SK-N-SH treated with all-trans-retinoic acid at 6 μM for 48 hours (cell line): Measurements from ENCODE around the gene CDH16.
"Not testable (repeated sequence)": the region's sequence is repeated elsewhere in the genome, so short reads cannot be mapped to it uniquely, and the experiment has no call there.

Source experiments
- ARNTL ChIP-seq: fragments of 450-650 bp; formaldehyde crosslinking; IDR thresholded peaks from 2 replicates; pipeline ENCODE4 v1.5.0; 2020; ENCODE audit warnings: low read depth, mild to moderate bottlenecking, moderate library complexity, borderline replicate concordance
- CSDC2 ChIP-seq: fragments of 250-450 bp; sonication (Bioruptor Pico); IDR thresholded peaks from 2 replicates; pipeline ENCODE4 v1.5.0; 2020; ENCODE audit warnings: mild to moderate bottlenecking, moderate library complexity
- RARB ChIP-seq: fragments of 250-450 bp; sonication (Bioruptor Pico); IDR thresholded peaks from 2 replicates; pipeline ENCODE4 v1.8.0; 2021; ENCODE audit warnings: mild to moderate bottlenecking, moderate library complexity
- SNAI2 ChIP-seq: fragments of 250-450 bp; sonication (Bioruptor Pico); IDR thresholded peaks from 2 replicates; pipeline ENCODE4 v1.5.0; 2020; ENCODE audit warnings: mild to moderate bottlenecking, moderate library complexity
- TCF4 ChIP-seq: fragments of 250-450 bp; sonication (Bioruptor Pico); IDR thresholded peaks from 2 replicates; pipeline ENCODE4 v1.8.0; 2021; ENCODE audit warnings: mild to moderate bottlenecking, moderate library complexity, borderline replicate concordance
- TOX ChIP-seq: fragments of 250-450 bp; sonication (Bioruptor Pico); IDR thresholded peaks from 2 replicates; pipeline ENCODE4 v1.8.0; 2021; ENCODE audit warnings: mild to moderate bottlenecking, moderate library complexity, borderline replicate concordance
- ZC3H10 ChIP-seq: fragments of 250-450 bp; sonication (Bioruptor Pico); IDR thresholded peaks from 2 replicates; pipeline ENCODE4 v1.5.1; 2021; ENCODE audit warnings: mild to moderate bottlenecking, moderate library complexity
- ZFP3 ChIP-seq: fragments of 250-450 bp; sonication (Bioruptor Pico); IDR thresholded peaks from 2 replicates; pipeline ENCODE4 v1.5.0; 2020; ENCODE audit warnings: mild to moderate bottlenecking, moderate library complexity
- ZFP30 ChIP-seq: fragments of 450-650 bp; formaldehyde crosslinking; IDR thresholded peaks from 2 replicates; pipeline ENCODE4 v1.5.0; 2022; ENCODE audit warnings: mild to moderate bottlenecking, moderate library complexity
- ZNF565 ChIP-seq: fragments of 450-650 bp; formaldehyde crosslinking; conservative IDR thresholded peaks from 2 replicates; pipeline ENCODE4 v1.5.0; 2020; ENCODE audit warnings: low read depth, mild to moderate bottlenecking, moderate library complexity
- ZNF70 ChIP-seq: fragments of 450-650 bp; formaldehyde crosslinking; IDR thresholded peaks from 2 replicates; pipeline ENCODE4 v1.5.0; 2020; ENCODE audit warnings: mild to moderate bottlenecking, moderate library complexity
- TF ChIP-seq, protein P1 (sequence below): fragments of 250-450 bp; sonication (Bioruptor Pico); IDR thresholded peaks from 2 replicates; pipeline ENCODE4 v1.8.0; 2020; ENCODE audit warnings: mild to moderate bottlenecking, moderate library complexity, borderline replicate concordance
- TF ChIP-seq, protein P2 (sequence below): fragments of 250-450 bp; sonication (Bioruptor Pico); IDR thresholded peaks from 2 replicates; pipeline ENCODE4 v1.5.1; 2020; ENCODE audit warnings: low read depth, mild to moderate bottlenecking, moderate library complexity

DNA sequence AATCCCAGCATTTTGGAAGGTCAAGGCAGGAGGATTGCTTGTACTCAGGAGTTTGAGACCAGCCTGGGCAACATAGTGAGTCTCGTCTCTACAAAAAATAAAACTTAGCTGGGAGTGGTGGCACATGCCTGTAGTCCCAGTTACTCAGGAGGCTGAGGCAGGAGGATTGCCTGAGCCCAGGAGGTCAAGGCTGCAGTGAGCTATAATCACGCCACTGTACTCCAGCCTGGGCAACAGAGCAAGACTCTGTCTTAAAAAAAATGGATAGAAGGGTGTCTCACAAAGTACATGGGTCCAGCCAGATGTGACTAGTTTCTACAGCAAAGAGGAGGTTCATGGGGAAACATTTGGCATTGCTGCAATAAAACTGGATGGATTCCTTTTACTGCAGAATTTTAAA, 47.3 kb downstream of the CDH16 start:
- not testable (repeated sequence) for TF ChIP-seq CSDC2 (CRISPR knock-in tag); ZC3H10 (CRISPR knock-in tag); ZFP30; ARNTL (CRISPR knock-in tag); RARB (CRISPR knock-in tag); ZNF70; SNAI2; ZFP3 (CRISPR knock-in tag); TCF4 (CRISPR knock-in tag); ZNF565 (CRISPR knock-in tag); TOX (CRISPR knock-in tag)
- TF ChIP-seq, protein P1, sequence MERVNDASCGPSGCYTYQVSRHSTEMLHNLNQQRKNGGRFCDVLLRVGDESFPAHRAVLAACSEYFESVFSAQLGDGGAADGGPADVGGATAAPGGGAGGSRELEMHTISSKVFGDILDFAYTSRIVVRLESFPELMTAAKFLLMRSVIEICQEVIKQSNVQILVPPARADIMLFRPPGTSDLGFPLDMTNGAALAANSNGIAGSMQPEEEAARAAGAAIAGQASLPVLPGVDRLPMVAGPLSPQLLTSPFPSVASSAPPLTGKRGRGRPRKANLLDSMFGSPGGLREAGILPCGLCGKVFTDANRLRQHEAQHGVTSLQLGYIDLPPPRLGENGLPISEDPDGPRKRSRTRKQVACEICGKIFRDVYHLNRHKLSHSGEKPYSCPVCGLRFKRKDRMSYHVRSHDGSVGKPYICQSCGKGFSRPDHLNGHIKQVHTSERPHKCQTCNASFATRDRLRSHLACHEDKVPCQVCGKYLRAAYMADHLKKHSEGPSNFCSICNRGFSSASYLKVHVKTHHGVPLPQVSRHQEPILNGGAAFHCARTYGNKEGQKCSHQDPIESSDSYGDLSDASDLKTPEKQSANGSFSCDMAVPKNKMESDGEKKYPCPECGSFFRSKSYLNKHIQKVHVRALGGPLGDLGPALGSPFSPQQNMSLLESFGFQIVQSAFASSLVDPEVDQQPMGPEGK (CRISPR knock-in tag) = not testable (repeated sequence)
- TF ChIP-seq, protein P2, sequence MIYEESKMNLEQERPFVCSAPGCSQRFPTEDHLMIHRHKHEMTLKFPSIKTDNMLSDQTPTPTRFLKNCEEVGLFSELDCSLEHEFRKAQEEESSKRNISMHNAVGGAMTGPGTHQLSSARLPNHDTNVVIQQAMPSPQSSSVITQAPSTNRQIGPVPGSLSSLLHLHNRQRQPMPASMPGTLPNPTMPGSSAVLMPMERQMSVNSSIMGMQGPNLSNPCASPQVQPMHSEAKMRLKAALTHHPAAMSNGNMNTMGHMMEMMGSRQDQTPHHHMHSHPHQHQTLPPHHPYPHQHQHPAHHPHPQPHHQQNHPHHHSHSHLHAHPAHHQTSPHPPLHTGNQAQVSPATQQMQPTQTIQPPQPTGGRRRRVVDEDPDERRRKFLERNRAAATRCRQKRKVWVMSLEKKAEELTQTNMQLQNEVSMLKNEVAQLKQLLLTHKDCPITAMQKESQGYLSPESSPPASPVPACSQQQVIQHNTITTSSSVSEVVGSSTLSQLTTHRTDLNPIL (CRISPR knock-in tag) = not testable (repeated sequence)
